NB4 (cell line): ENCODE measurements around the gene COL9A2.

ENCODE experiments used
- DNase-seq: peaks from one replicate; pipeline ENCODE4 v3.0.0; 2010; ENCODE audit warnings: low read depth
- H3K4me3 ChIP-seq: one replicate; pipeline ENCODE4 v1.5.1; 2011; ENCODE audit warnings: mild to moderate bottlenecking, low read depth, low read length, moderate library complexity
- CTCF ChIP-seq: IDR thresholded peaks from one replicate; pipeline ENCODE4 v1.5.1; 2012; ENCODE audit warnings: low read depth, low read length
- MYC ChIP-seq: IDR thresholded peaks from 2 replicates; pipeline ENCODE4 v1.6.1; 2011; ENCODE audit warnings: low read depth, low read length
- POLR2A ChIP-seq: IDR thresholded peaks from 2 replicates; pipeline ENCODE4 v1.6.1; 2011; ENCODE audit warnings: mild to moderate bottlenecking; ENCODE audit not compliant: insufficient read length; ENCODE audit errors: extremely low read depth
- TF ChIP-seq, protein P1 (sequence below): IDR thresholded peaks from 2 replicates; pipeline ENCODE4 v1.6.1; 2011; ENCODE audit warnings: low read depth, low read length

Gene COL9A2

DNA sequence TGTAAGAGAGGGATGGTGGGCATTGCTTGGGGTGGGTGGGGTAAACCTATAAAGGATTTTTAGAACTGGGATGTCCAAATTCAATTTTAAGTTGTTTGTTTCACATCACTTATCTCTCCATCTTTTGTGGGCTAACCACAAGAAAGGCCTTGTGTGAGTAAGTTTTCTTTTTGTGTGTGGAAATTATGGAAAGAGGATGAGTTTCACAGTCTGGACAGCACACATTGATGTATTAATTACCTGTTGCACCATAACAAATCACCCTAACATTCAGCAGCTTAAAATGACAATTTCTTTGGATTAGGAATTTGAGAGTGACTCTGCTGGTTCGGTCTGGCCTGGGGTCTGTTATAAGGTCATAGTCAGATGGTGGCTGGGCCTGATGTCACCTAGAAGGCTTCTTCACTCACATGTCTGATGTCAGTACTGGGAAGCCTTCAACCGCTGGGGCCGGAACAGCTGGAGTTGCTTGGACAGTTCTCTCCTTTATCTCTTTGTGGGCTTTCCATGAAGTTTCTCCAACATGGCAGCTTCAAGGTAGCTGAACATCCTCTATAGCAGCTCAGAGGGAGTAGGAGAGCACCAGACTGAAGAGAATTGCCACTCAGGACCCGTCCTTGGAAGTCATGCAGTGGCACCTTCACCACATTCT is 2.0 kb upstream of the COL9A2 start:
- TF ChIP-seq POLR2A (no peak), CTCF (no peak), MYC (no peak)
- TF ChIP-seq, protein P1, sequence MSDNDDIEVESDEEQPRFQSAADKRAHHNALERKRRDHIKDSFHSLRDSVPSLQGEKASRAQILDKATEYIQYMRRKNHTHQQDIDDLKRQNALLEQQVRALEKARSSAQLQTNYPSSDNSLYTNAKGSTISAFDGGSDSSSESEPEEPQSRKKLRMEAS, result no peak
- H3K4me3 ChIP-seq, result no peak overlapping the region
- peak; percentile 51 for DNase-seq

DNA sequence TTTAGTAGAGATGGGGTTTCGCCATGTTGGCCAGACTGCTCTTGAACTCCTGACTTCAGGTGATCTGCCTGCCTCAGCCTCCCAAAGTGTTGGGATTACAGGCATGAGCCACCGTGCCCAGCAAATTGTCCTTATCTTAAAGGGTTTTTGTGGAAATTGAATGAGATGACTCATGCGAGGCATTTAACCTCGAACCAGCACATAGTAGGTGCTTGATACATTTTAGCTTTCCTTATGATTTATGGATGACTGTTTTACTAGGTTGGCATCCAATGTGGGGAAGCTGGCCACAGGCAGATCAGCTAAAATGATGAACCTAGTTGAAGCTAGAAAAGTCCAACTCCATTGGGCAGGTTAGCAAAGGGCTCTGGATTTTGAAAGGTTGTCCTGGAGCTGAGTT is 1.4 kb upstream of the COL9A2 start:
- no peak for TF ChIP-seq POLR2A
- TF ChIP-seq, protein P1, result no peak
- no peak for TF ChIP-seq MYC
- no peak for TF ChIP-seq CTCF
- DNase-seq, result no peak
- no peak overlapping the region for H3K4me3 ChIP-seq

DNA sequence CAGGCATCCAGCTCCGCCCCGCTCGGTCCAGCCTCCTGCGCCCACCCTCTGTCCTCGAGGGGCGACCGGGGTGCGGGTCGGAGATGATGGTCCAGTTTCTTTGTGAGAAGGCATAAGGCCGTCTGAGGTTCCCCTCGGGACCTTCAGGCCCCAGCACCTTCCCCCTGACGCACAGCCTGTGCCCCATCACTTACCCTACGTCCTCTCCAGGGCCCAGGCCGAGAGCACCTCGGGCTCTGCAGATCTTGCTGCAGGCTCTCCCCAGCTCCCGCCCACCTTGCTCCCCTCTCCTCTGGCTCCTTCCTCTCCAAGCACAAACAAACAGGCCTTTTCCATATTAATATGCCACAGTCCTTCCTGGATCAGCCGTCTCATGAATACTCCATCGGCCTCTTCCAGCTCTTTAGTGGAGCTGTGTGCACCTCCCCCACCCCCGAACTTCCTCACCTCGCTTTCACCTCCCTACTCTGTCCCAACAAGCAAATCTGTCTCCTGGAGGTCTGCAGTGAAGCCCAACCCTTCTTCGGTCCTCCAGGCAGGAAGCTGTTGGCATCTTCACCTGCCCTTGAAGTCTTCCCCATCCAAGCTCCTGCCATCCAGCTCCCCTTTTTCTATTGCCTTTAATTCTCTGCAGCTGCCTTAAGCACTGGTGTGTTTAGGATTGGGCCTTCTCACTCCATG is 448 bp upstream of the COL9A2 start:
- no peak overlapping the region for H3K4me3 ChIP-seq
- no peak for TF ChIP-seq MYC
- no peak for TF ChIP-seq CTCF
- TF ChIP-seq, protein P1, result no peak
- no peak for TF ChIP-seq POLR2A
- no peak for DNase-seq

DNA sequence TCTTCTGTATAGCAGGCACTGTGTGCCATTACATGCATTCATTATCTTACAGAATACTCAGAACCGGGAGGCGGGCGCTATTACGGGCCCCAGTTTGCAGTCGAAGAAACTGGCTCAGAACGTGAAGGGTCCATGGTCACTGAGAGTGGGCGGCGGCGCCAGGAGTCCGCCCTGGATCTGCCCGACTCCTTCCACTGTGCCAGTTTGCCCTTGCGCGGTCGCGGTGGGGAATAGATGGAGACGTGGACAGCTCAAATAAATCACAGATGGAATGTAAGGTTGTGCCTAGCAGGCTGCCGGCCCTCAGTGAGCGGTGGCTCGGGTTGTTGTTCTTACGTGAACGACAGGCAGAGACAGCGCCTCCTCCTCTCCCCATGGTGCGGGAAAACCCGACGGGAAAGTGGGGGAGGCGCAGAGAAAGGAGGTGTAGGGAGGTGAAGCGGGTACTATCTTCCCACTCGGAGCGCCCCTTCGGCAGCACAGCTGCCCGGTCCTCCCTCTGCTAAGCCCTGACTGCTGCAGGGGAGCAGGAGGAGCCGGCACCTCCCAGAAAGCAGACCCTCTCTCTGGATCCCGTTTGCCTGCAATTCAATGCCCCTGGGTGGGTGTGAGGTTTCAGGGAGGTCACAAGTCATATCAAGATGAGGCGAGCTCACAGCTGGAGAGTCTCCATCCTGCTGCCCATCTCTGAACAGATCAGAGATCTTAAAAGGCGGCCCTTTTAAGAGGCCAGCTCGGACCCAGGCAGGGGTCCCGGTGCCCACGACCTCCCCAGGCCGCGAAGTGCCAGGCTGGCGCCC is 1.1 kb downstream of the COL9A2 start:
- H3K4me3 ChIP-seq, result peak overlapping the region; percentile 14
- TF ChIP-seq CTCF, result no peak
- no peak for TF ChIP-seq MYC
- no peak for TF ChIP-seq POLR2A
- TF ChIP-seq, protein P1, result no peak
- DNase-seq, result peak; percentile 47

GRCh38 chr1:40315239-40315794 is 1.8 kb downstream of the COL9A2 start:
- peak; percentile 92 for DNase-seq
- peak; percentile 85 for TF ChIP-seq MYC
- peak; percentile 39 for TF ChIP-seq POLR2A
- TF ChIP-seq, protein P1, result peak; percentile 76
- TF ChIP-seq CTCF, result peak; percentile 70
- H3K4me3 ChIP-seq, result no peak overlapping the region
